ENCODE measurements around the gene ERF.

DNA sequence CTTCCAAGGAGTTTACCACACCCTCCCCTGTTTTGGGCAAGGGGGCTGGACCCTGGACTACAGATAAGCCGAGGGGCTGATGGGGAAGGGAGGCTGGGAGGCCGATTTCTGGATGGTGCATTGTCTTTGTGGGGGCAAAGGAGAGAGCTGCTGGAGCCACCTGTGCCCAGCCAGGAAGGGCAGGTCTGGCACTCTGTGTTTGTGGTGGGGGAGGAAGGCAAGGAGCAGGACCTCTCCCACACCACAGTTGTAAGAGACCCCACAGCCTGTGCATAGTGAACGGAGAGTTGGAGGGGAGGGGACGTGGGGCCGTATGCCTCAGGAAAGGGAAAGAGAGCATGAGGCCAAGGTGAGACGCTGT lies 31.0 kb upstream of the ERF start:
- TF ChIP-seq, protein P1, sequence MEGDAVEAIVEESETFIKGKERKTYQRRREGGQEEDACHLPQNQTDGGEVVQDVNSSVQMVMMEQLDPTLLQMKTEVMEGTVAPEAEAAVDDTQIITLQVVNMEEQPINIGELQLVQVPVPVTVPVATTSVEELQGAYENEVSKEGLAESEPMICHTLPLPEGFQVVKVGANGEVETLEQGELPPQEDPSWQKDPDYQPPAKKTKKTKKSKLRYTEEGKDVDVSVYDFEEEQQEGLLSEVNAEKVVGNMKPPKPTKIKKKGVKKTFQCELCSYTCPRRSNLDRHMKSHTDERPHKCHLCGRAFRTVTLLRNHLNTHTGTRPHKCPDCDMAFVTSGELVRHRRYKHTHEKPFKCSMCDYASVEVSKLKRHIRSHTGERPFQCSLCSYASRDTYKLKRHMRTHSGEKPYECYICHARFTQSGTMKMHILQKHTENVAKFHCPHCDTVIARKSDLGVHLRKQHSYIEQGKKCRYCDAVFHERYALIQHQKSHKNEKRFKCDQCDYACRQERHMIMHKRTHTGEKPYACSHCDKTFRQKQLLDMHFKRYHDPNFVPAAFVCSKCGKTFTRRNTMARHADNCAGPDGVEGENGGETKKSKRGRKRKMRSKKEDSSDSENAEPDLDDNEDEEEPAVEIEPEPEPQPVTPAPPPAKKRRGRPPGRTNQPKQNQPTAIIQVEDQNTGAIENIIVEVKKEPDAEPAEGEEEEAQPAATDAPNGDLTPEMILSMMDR (IDR thresholded peaks at IDR 0.05; ENCODE audit: low read depth, low read length) = no peak
- TF ChIP-seq MAX (IDR thresholded peaks at IDR 0.05; ENCODE audit: low read depth, low read length) = no peak
- TF ChIP-seq POLR2A (IDR thresholded peaks at IDR 0.05; ENCODE audit: extremely low read depth, insufficient read length) = no peak
